ENCODE results near the gene AMIGO3.

Gene AMIGO3

DNA sequence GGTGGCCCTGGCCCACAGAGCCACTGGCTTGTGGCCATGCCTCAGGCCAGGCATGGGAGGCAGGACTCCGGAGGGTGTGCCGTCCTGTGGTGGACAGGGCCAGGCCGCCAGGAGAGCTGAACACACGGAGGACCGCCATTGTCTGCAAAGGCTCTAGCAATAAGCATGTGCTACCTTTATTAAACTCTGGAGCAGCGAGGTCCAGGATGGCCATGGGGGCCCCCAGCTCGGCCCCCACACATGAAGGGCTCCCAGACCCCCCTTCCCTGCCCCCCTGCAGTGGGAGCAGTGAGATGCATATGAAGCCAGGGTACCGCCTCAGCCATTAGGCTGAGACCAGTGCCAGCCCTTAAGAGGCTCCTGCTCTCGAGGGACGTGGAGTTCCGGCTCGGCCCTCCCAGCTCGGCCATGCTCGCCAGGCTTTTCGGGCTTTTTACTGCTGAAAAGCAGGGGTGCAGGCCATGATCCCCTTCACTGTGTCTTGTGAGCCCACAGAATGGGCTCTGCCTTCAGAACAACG is 2.7 kb downstream of the AMIGO3 start:
- no peak overlapping the region for H3K4me3 ChIP-seq (ENCODE audit: low read depth, low read length)
- TF ChIP-seq, protein P1, sequence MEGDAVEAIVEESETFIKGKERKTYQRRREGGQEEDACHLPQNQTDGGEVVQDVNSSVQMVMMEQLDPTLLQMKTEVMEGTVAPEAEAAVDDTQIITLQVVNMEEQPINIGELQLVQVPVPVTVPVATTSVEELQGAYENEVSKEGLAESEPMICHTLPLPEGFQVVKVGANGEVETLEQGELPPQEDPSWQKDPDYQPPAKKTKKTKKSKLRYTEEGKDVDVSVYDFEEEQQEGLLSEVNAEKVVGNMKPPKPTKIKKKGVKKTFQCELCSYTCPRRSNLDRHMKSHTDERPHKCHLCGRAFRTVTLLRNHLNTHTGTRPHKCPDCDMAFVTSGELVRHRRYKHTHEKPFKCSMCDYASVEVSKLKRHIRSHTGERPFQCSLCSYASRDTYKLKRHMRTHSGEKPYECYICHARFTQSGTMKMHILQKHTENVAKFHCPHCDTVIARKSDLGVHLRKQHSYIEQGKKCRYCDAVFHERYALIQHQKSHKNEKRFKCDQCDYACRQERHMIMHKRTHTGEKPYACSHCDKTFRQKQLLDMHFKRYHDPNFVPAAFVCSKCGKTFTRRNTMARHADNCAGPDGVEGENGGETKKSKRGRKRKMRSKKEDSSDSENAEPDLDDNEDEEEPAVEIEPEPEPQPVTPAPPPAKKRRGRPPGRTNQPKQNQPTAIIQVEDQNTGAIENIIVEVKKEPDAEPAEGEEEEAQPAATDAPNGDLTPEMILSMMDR (IDR thresholded peaks at IDR 0.05; ENCODE audit: borderline replicate concordance, insufficient read depth, low read depth, low read length), result no peak

DNA sequence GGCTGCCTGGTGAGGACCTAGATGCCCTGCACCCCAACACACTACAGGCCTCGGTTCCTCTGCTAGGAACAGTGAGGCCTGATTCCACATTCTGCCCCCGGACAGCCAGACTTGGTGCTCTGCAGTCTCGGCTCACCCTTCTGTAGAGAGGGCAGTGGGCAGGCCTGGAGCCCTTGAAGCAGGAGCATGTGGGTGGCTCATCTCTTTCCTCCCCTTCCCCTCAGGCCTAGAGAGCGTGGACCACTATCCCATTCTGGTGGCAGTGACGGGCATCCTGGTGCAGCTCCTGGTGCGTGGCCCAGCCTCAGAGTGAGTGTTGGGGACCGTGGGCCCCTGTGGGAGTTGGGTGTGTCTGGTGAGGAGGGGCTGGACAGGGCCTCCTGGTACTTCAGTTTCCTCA is 3.3 kb downstream of the AMIGO3 start:
- TF ChIP-seq, protein P1 (IDR thresholded peaks at IDR 0.05; ENCODE audit: borderline replicate concordance, insufficient read depth, low read depth, low read length), result no peak

DNA sequence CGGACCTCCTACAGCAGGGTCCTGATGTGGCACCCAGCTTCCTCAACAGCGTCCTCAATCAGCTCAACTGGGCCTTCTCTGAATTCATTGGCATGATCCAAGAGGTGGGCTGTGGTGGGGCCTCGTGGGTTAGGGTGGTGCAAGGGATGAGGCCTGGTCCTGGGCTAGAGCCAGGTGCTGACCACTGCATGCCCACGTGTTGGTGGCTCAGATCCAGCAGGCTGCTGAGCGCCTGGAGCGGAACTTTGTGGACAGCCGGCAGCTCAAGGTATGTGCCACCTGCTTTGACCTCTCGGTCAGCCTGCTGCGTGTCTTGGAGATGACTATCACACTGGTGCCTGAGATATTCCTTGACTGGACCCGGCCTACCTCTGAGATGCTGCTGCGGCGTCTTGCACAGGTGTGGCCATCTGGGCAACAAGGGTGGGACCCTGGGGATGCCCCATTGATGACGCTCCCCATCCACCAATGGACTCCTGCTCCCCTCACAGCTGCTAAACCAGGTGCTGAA is 3.8 kb downstream of the AMIGO3 start:
- TF ChIP-seq, protein P1 (IDR thresholded peaks at IDR 0.05; ENCODE audit: borderline replicate concordance, insufficient read depth, low read depth, low read length), result no peak
- H3K4me3 ChIP-seq (ENCODE audit: low read depth, low read length), result no peak overlapping the region

More for the DNA sequence above, 3.3 kb downstream of the AMIGO3 start:
- no peak overlapping the region for H3K4me3 ChIP-seq (ENCODE audit: low read depth, low read length)

DNA sequence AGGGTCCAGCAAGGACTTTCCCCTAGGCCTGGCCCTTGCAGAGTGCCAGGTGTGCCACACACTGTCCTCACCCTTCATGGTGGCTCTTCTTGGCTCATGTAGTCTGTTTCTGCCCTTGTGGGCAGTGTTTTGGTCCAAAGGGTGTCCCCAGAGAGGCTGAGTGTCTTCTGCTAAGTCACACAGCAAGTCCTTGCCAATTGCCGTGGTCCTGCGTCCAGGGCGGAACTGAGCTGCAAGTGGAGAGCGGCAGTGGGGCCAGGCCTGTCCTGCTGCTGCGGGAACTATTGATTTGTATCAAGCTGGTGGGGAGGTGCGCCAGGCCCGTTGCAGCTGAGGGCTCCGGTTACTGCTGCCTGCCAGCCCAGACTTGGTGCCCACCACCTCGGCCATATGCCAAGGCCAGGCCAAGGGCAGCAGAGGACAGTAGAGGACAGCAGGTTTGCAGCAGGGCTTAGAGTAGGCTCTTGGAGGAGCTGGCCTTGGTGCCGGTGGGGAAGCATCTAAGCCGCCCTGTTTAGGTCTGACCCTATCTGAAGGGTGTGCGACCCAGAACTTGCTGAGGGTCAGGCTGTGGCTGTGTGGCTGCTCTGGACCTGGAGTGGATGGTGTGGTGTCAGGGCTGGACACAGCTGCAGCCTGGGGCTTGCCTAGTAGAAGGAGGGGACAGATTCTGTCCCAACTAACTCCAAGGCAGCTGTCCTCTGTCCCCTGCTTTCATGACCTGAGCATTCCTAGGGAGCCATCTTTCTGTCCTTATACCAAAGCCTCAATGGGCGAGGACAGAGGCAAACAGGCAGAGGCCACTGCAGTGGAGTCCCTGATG is 4.5 kb downstream of the AMIGO3 start:
- H3K4me3 ChIP-seq (ENCODE audit: low read depth, low read length), result no peak overlapping the region
- TF ChIP-seq, protein P1 (IDR thresholded peaks at IDR 0.05; ENCODE audit: borderline replicate concordance, insufficient read depth, low read depth, low read length), result no peak

DNA sequence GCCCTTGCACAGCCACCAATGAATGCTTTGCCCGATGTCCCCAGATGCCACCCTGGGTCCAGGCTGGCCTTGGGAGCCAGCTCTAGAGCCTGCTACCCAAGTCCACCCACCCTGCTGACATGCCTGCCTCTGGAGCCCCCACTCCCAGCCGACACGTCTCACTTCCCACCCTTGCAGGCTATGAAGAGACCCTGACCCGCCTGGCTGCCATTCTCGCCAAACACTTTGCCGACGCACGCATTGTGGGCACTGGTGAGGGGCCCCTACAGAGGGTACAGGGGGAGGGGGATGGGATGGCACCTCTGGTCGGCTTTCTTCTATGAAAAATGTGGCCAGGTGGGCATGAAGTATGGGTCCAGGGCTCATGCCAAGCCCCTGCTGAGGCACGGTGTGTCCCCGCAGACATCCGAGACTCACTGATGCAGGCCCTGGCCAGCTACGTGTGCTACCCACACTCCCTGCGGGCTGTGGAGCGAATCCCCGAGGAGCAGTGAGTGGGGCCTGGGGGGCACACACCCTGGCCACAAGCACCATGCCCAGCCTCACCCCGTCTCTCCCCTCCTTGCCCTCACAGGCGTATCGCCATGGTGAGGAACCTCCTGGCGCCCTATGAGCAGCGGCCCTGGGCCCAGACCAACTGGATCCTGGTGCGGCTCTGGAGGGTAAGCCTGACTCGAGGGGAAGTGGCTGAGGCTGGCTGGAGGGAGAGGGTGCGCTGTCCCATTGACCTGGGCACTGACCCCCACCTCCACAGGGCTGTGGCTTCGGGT is 6.0 kb downstream of the AMIGO3 start:
- no peak overlapping the region for H3K4me3 ChIP-seq (ENCODE audit: low read depth, low read length)
- TF ChIP-seq, protein P1 (IDR thresholded peaks at IDR 0.05; ENCODE audit: borderline replicate concordance, insufficient read depth, low read depth, low read length), result no peak

DNA sequence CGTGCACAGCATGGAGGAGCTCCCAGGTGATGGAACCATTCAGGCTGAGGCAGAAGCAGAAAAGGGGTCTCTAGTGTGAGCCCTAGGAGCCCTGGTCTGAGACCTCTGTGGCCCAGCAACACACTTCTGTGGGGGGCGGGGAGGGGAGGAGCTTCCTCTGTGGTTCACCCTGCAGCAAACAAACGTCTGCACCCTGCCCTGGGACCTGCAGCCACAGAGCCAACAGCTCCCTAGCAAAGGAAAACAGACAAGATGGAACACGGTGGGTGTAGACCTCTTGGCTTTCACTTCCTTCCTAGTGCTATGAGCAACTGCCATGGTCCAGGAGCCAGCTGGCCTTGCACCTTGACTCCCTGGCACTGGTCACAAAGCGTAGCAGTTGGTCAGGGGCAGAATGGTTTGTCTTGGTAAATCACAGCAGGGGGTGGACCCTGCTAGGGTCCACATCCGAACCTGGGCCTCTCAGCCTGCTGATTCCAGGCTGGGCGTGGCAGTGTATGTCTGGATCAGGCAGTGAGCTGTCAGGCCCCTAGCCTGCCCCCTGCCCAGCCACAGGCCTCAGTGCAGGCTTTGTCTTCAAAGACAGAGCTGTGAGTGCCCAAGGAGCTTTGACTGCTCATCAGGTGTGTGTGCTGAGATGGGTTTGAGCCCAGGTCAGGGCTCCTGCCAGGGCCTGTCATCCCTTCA is 6.7 kb downstream of the AMIGO3 start:
- TF ChIP-seq, protein P1 (IDR thresholded peaks at IDR 0.05; ENCODE audit: borderline replicate concordance, insufficient read depth, low read depth, low read length), result no peak
- H3K4me3 ChIP-seq (ENCODE audit: low read depth, low read length), result no peak overlapping the region

Measured in GM12875 (cell line).